GM19023 (cell line): ENCODE data around the gene KRTAP10-3.
"Not testable (repeated sequence)": the region's sequence is repeated elsewhere in the genome, so short reads cannot be mapped to it uniquely, and the experiment has no call there.

ENCODE experiments used
- ATAC-seq: cut with Tn5 transposase; IDR thresholded peaks from one replicate; pipeline ENCODE4 v1.9.1; 2021; ENCODE audit warnings: mild to moderate bottlenecking, moderate library complexity; ENCODE audit not compliant: unreplicated experiment

Gene KRTAP10-3

GRCh38 chr21:44558695-44559094 is at the start of gene KRTAP10-3:
Gene KRTAP10-3, minus strand, starts transcription at chr21:44558795. Its CDS starts 80 bp downstream, at chr21:44558715.
- no peak for ATAC-seq

- ATAC-seq, result no peak
Measured at GRCh38 chr21:44606495-44606894, 47.9 kb upstream of the KRTAP10-3 start.

GRCh38 chr21:44603911-44604310 is 45.3 kb upstream of the KRTAP10-3 start:
- ATAC-seq, result no peak

GRCh38 chr21:44603109-44603875 is 44.7 kb upstream of the KRTAP10-3 start:
- ATAC-seq, result no peak

GRCh38 chr21:44602463-44602850 is 43.9 kb upstream of the KRTAP10-3 start:
- no peak for ATAC-seq

- no peak for ATAC-seq
Measured at GRCh38 chr21:44601596-44602462, 43.2 kb upstream of the KRTAP10-3 start.

- not testable (repeated sequence) for ATAC-seq
Measured at GRCh38 chr21:44601091-44601490, 42.5 kb upstream of the KRTAP10-3 start.

- not testable (repeated sequence) for ATAC-seq
Measured at GRCh38 chr21:44600118-44600978, 41.8 kb upstream of the KRTAP10-3 start, which contains the start of gene KRTAP10-7. Gene KRTAP10-7, plus strand, starts transcription at chr21:44600597. Its CDS starts 25 bp downstream, at chr21:44600622.

- ATAC-seq, result no peak
Measured at GRCh38 chr21:44599264-44600029, 40.9 kb upstream of the KRTAP10-3 start.

- ATAC-seq, result no peak
Measured at GRCh38 chr21:44598061-44598460, 39.5 kb upstream of the KRTAP10-3 start.

GRCh38 chr21:44596068-44596725 is 37.6 kb upstream of the KRTAP10-3 start:
- no peak for ATAC-seq

- no peak for ATAC-seq
Measured at GRCh38 chr21:44595524-44595923, 36.9 kb upstream of the KRTAP10-3 start.

- no peak for ATAC-seq
Measured at GRCh38 chr21:44594406-44594916, 35.9 kb upstream of the KRTAP10-3 start.

GRCh38 chr21:44593598-44594405 is 35.2 kb upstream of the KRTAP10-3 start:
- ATAC-seq, result no peak

- ATAC-seq, result no peak
Measured at GRCh38 chr21:44592446-44593311, 34.1 kb upstream of the KRTAP10-3 start, which contains the start of gene KRTAP10-6. Gene KRTAP10-6, minus strand, starts transcription at chr21:44592505. Its CDS starts 21 bp downstream, at chr21:44592484.

GRCh38 chr21:44591801-44592130 is 33.2 kb upstream of the KRTAP10-3 start:
- ATAC-seq, result not testable (repeated sequence)
